Muscle of leg (tissue), 16 donors: ENCODE measurements around the gene ECSIT. TPM values are rescaled to one million over a fixed set of nuclear protein-coding genes. Genes with fewer than 3 reads are reported as not detected.
"Not testable (repeated sequence)": the region's sequence is repeated elsewhere in the genome, so short reads cannot be mapped to it uniquely, and the experiment has no call there.

ENCODE experiments used
- DNase-seq: peaks from one replicate; pipeline ENCODE4 v3.0.0; 2013
- H3K27ac ChIP-seq: one replicate; pipeline ENCODE4 v1.5.1; 2013; ENCODE audit warnings: mild to moderate bottlenecking, low read length, control low read depth
- H3K27me3 ChIP-seq: one replicate; pipeline ENCODE4 v1.6.1; 2013; ENCODE audit warnings: low read length; ENCODE audit not compliant: control insufficient read depth, insufficient read depth
- H3K36me3 ChIP-seq: one replicate; pipeline ENCODE4 v1.6.1; 2013; ENCODE audit warnings: low read length; ENCODE audit not compliant: control insufficient read depth, insufficient read depth
- H3K4me1 ChIP-seq: one replicate; pipeline ENCODE4 v1.6.1; 2013; ENCODE audit warnings: low read length; ENCODE audit not compliant: control insufficient read depth, insufficient read depth
- H3K4me3 ChIP-seq: one replicate; pipeline ENCODE4 v1.5.1; 2013; ENCODE audit warnings: low read length, control low read depth
- H3K9me3 ChIP-seq: replicated peaks from 2 replicates; pipeline ENCODE4 v1.6.1; 2013; ENCODE audit warnings: low read depth, low read length; ENCODE audit not compliant: control insufficient read depth
- WGBS: methylation state at CpG from one replicate; pipeline ENCODE4 v1.1.5; 2013; ENCODE audit warnings: missing lambda C conversion rate; ENCODE audit not compliant: insufficient coverage; 5-methylcytosine and 5-hydroxymethylcytosine counted together
- long read RNA-seq, 11 donors: transcript quantifications; one replicate each; lab custom pipeline, GENCODE V29; 2026
- polyA plus RNA-seq, 8 donors: library from polyadenylated mRNA; unstranded; fragments of 120-200 nt; gene quantifications; one replicate each; pipeline versions ENCODE4 v1.2.1 to v1.2.3, GENCODE V29; 2013; ENCODE audit warnings: inconsistent platforms in 1 of 8, low replicate concordance in 1 of 8; ENCODE audit not compliant: insufficient read length in 8 of 8, insufficient read depth in 1 of 8
- total RNA-seq: library from RNA; stranded (reverse); fragments of 120-200 nt; gene quantifications from one replicate; pipeline ENCODE4 v1.2.4, GENCODE V29; 2013

The ECSIT gene
- total RNA-seq (39.6 TPM), polyA plus RNA-seq (10 to 100 TPM; 41.6 to 51.4 (median 44.5) TPM)
- long read RNA-seq, donor 1, partial matches to known transcripts = 0 of 5 reads
- long read RNA-seq, donor 1, other reads (novel, unspliced or antisense) = 0 of 5 reads
- long read RNA-seq, donor 2 = 0 reads
- long read RNA-seq, donor 3, transcript ECSIT-202 (8 exons, 1,700 nt) = major isoform, 12 of 13 reads
- long read RNA-seq, donor 3, partial matches to known transcripts = 0 of 13 reads
- long read RNA-seq, donor 3, other reads (novel, unspliced or antisense) = 0 of 13 reads
- long read RNA-seq, donor 4, partial matches to known transcripts = 0 of 5 reads
- long read RNA-seq, donor 4, other reads (novel, unspliced or antisense) = 0 of 5 reads
- long read RNA-seq, donor 5, transcript ECSIT-202 (8 exons, 1,700 nt) = major isoform, 28 of 36 reads
- long read RNA-seq, donor 5, partial matches to known transcripts = 5 of 36 reads
- long read RNA-seq, donor 5, other reads (novel, unspliced or antisense) = 0 of 36 reads
- long read RNA-seq, donor 6, transcript ECSIT-202 (8 exons, 1,700 nt) = major isoform, 22 of 34 reads
- long read RNA-seq, donor 6, transcript ECSIT-205 (2 exons, 607 nt) = minor isoform, 6 of 34 reads
- long read RNA-seq, donor 6, partial matches to known transcripts = 0 of 34 reads
- long read RNA-seq, donor 6, other reads (novel, unspliced or antisense) = 0 of 34 reads
- long read RNA-seq, donor 7, transcript ECSIT-202 (8 exons, 1,700 nt) = major isoform, 15 of 19 reads
- long read RNA-seq, donor 7, partial matches to known transcripts = 0 of 19 reads
- long read RNA-seq, donor 7, other reads (novel, unspliced or antisense) = 0 of 19 reads
- long read RNA-seq, donor 8, transcript ECSIT-202 (8 exons, 1,700 nt) = major isoform, 5 of 5 reads
- long read RNA-seq, donor 8, partial matches to known transcripts = 0 of 5 reads
- long read RNA-seq, donor 8, other reads (novel, unspliced or antisense) = 0 of 5 reads
- long read RNA-seq, donor 9, transcript ECSIT-205 (2 exons, 607 nt) = major isoform, 5 of 15 reads
- long read RNA-seq, donor 9, partial matches to known transcripts = 5 of 15 reads
- long read RNA-seq, donor 9, other reads (novel, unspliced or antisense) = 0 of 15 reads
- long read RNA-seq, donor 10, transcript ECSIT-202 (8 exons, 1,700 nt) = major isoform, 12 of 15 reads
- long read RNA-seq, donor 10, partial matches to known transcripts = 0 of 15 reads
- long read RNA-seq, donor 10, other reads (novel, unspliced or antisense) = 0 of 15 reads
- long read RNA-seq, donor 11, transcript ECSIT-202 (8 exons, 1,700 nt) = major isoform, 10 of 16 reads
- long read RNA-seq, donor 11, transcript ECSIT-205 (2 exons, 607 nt) = minor isoform, 5 of 16 reads
- long read RNA-seq, donor 11, partial matches to known transcripts = 0 of 16 reads
- long read RNA-seq, donor 11, other reads (novel, unspliced or antisense) = 0 of 16 reads

GRCh38 chr19:11528551-11529341 is at the start of gene ECSIT:
TSS of gene ECSIT (minus strand) at chr19:11529134. CDS start at chr19:11519170, 9,964 bp downstream.
- DNase-seq = peak; percentile 99
- H3K27ac ChIP-seq = peak within 1 kb of the TSS; percentile 95
- under 1% methylated on average over 45 of the region's 47 CpGs for WGBS

GRCh38 chr19:11577451-11578257 is 48.7 kb upstream of the ECSIT start, which contains the start of gene ACP5:
TSS of gene ACP5 (minus strand) at chr19:11577645. CDS start at chr19:11577317, 328 bp downstream.
- no peaks in the 10 kb centered on the region for H3K9me3 ChIP-seq
- peak within 1 kb of the TSS; percentile 24 for H3K4me3 ChIP-seq
- no peak within 1 kb of the TSS for H3K27ac ChIP-seq
- peaks cover 10% of the 10 kb centered on the region for H3K4me1 ChIP-seq
- peaks cover 15% of the 10 kb centered on the region for H3K27me3 ChIP-seq
- no peaks in the 10 kb centered on the region for H3K36me3 ChIP-seq
- DNase-seq = no peak
- 55% methylated on average over 13 of the region's 18 CpGs for WGBS

More at GRCh38 chr19:11528551-11529341, at the start of gene ECSIT:
- peaks cover 15% of the 10 kb centered on the region for H3K4me1 ChIP-seq
- H3K27me3 ChIP-seq = no peaks in the 10 kb centered on the region
- H3K9me3 ChIP-seq = no peaks in the 10 kb centered on the region
- H3K36me3 ChIP-seq = no peaks in the 10 kb centered on the region
- peak within 1 kb of the TSS; percentile 95 for H3K4me3 ChIP-seq

DNA sequence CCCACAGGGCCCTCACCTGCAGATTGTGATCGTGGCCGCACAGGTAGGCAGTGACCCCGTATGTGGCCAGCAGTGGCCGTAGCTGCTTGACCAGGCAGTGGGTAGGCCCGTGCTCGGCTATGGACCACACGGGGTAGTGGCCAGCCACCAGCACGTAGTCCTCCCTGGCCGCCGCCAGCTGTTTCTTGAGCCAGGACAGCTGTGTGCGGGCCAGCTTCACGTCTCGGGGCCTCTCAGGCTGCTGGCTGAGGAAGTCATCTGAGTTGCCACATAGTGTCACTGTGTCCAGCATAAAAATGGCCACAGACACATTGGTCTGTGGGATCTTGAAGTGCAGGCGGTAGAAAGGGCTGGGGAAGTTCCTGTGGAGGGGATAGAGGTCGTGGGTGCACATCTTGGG is 47.3 kb upstream of the ECSIT start:
- 75% methylated on average over 15 of the region's 15 CpGs for WGBS
- Histone ChIP-seq H3K27me3 (peaks cover 15% of the 10 kb centered on the region), H3K9me3 (no peaks in the 10 kb centered on the region), H3K36me3 (no peaks in the 10 kb centered on the region), H3K4me3 (no peak overlapping the region), H3K27ac (no peak overlapping the region), H3K4me1 (peaks cover 10% of the 10 kb centered on the region)
- DNase-seq = no peak

- Histone ChIP-seq H3K4me1 (peaks cover 10% of the 10 kb centered on the region), H3K27me3 (peaks cover 15% of the 10 kb centered on the region), H3K9me3 (no peaks in the 10 kb centered on the region), H3K36me3 (no peaks in the 10 kb centered on the region), H3K27ac (no peak overlapping the region), H3K4me3 (no peak overlapping the region)
- no peak for DNase-seq
- 80% methylated on average over 9 of the region's 9 CpGs for WGBS
Observed at GRCh38 chr19:11574689-11575088, 45.8 kb upstream of the ECSIT start.

DNA sequence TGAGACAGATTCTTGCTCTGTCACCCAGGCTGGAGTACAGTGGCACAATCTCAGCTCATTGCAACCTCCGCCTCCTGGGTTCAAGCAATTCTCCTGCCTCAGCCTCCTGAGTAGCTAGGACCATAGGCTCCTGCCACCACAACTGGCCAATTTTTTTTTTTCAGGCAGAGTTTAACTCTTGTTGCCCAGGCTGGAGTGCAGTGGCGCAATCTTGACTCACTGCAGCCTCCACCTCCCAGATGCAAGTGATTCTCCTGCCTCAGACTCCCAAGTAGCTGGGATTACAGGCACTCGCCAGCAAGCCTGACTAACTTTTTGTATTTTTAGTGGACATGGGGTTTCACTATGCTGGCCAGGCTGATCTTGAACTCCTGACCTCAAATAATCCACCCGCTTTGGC is 44.8 kb upstream of the ECSIT start:
- H3K4me1 ChIP-seq, H3K36me3 ChIP-seq, DNase-seq, H3K4me3 ChIP-seq, H3K27ac ChIP-seq, H3K9me3 ChIP-seq: not testable (repeated sequence)
- 81% methylated on average over 2 of the region's 4 CpGs for whole genome bisulfite sequencing
- peaks cover 11% of the 10 kb centered on the region for H3K27me3 ChIP-seq

GRCh38 chr19:11573354-11573753 is 44.4 kb upstream of the ECSIT start:
- not testable (repeated sequence) for DNase-seq, H3K27ac ChIP-seq, H3K4me1 ChIP-seq, H3K9me3 ChIP-seq, H3K27me3 ChIP-seq, H3K36me3 ChIP-seq, H3K4me3 ChIP-seq
- 65% methylated on average over 2 of the region's 6 CpGs for WGBS

- Histone ChIP-seq H3K9me3 (no peaks in the 10 kb centered on the region), H3K4me1 (no peaks in the 10 kb centered on the region), H3K36me3 (no peaks in the 10 kb centered on the region), H3K4me3 (no peak overlapping the region), H3K27ac (no peak overlapping the region), H3K27me3 (no peaks in the 10 kb centered on the region)
- 13% methylated on average over 3 of the region's 5 CpGs for WGBS
- no peak for DNase-seq
Observed at GRCh38 chr19:11570039-11570462, 41.1 kb upstream of the ECSIT start.

GRCh38 chr19:11566164-11566563 is 37.2 kb upstream of the ECSIT start:
- WGBS = 83% methylated on average over 2 of the region's 2 CpGs
- Histone ChIP-seq H3K27me3 (no peaks in the 10 kb centered on the region), H3K36me3 (no peaks in the 10 kb centered on the region), H3K4me1 (no peaks in the 10 kb centered on the region), H3K27ac (no peak overlapping the region), H3K4me3 (no peak overlapping the region), H3K9me3 (no peaks in the 10 kb centered on the region)
- no peak for DNase-seq
